HG02981 (cell line): ENCODE measurements around the gene NLGN2.

Experiments used
- ATAC-seq: cut with Tn5 transposase; IDR thresholded peaks from one replicate; pipeline ENCODE4 v1.9.1; 2021; ENCODE audit warnings: mild to moderate bottlenecking, moderate library complexity; ENCODE audit not compliant: unreplicated experiment

Gene NLGN2

GRCh38 chr17:7435676-7436555 is 28.3 kb downstream of the NLGN2 start:
- ATAC-seq = no peak

- no peak for ATAC-seq
Observed at GRCh38 chr17:7436556-7437368, 29.1 kb downstream of the NLGN2 start.

GRCh38 chr17:7437369-7437863 is 29.8 kb downstream of the NLGN2 start:
- no peak for ATAC-seq

GRCh38 chr17:7437950-7438614 is 30.4 kb downstream of the NLGN2 start:
- ATAC-seq = no peak

GRCh38 chr17:7438656-7439460 is 31.2 kb downstream of the NLGN2 start:
- no peak for ATAC-seq

- ATAC-seq = no peak
Observed at GRCh38 chr17:7439462-7440112, 31.9 kb downstream of the NLGN2 start, which contains the start of gene FGF11. FGF11 (plus strand) TSS chr17:7439512; CDS start chr17:7439621, 109 bp downstream.

- ATAC-seq = no peak
Observed at GRCh38 chr17:7440113-7440833, 32.6 kb downstream of the NLGN2 start.

- ATAC-seq = no peak
Observed at GRCh38 chr17:7440834-7441195, 33.2 kb downstream of the NLGN2 start.

GRCh38 chr17:7441266-7441665 is 33.6 kb downstream of the NLGN2 start:
- ATAC-seq = no peak

- ATAC-seq = no peak
Observed at GRCh38 chr17:7442142-7442541, 34.5 kb downstream of the NLGN2 start.

GRCh38 chr17:7443499-7444485 is 36.1 kb downstream of the NLGN2 start:
- no peak for ATAC-seq

- ATAC-seq = no peak
Observed at GRCh38 chr17:7444682-7445618, 37.3 kb downstream of the NLGN2 start, which contains the start of gene CHRNB1. CHRNB1 (plus strand) TSS chr17:7445061; CDS start chr17:7445128, 67 bp downstream.

GRCh38 chr17:7445619-7445968 is 37.9 kb downstream of the NLGN2 start:
- no peak for ATAC-seq

- ATAC-seq = no peak
Observed at GRCh38 chr17:7448461-7448860, 40.8 kb downstream of the NLGN2 start.

- no peak for ATAC-seq
Observed at GRCh38 chr17:7459961-7460545, 52.4 kb downstream of the NLGN2 start.

GRCh38 chr17:7460850-7461660 is 53.4 kb downstream of the NLGN2 start:
- ATAC-seq = no peak
